DOHH2 (cell line): ENCODE data around the gene NFIX.

Source experiments
- H3F3A ChIP-seq: fragments of 200-600 bp; sonication (generic), shearing (Covaris generic); 2 replicates; pipeline ENCODE4 v1.6.0; 2016; ENCODE audit warnings: antibody characterized with exemption, mild to moderate bottlenecking; ENCODE audit not compliant: control insufficient read depth, insufficient read depth
- H3K27ac ChIP-seq: fragments of 200-600 bp; sonication (generic); 2 replicates; pipeline ENCODE4 v1.5.1; 2014; ENCODE audit warnings: low read depth, mild to moderate bottlenecking, low read length, moderate library complexity
- H3K27me3 ChIP-seq: fragments of 200-600 bp; sonication (generic); 2 replicates; pipeline ENCODE4 v1.6.1; 2014; ENCODE audit warnings: mild to moderate bottlenecking, low read length, mixed read lengths; ENCODE audit not compliant: control insufficient read depth
- H3K36me3 ChIP-seq: fragments of 200-600 bp; sonication (generic); 2 replicates; pipeline ENCODE4 v1.6.1; 2014; ENCODE audit warnings: mild to moderate bottlenecking, low read length, moderate library complexity, mixed read lengths; ENCODE audit not compliant: control insufficient read depth
- H3K4me1 ChIP-seq: fragments of 200-600 bp; sonication (generic); 2 replicates; pipeline ENCODE4 v1.6.1; 2014; ENCODE audit warnings: mild to moderate bottlenecking, low read length, mixed read lengths; ENCODE audit not compliant: control insufficient read depth
- H3K4me2 ChIP-seq: fragments of 200-600 bp; sonication (generic); 2 replicates; pipeline ENCODE4 v1.6.0; 2014; ENCODE audit warnings: mild to moderate bottlenecking, low read length, moderate library complexity
- H3K4me3 ChIP-seq: fragments of 200-600 bp; sonication (generic); 2 replicates; pipeline ENCODE4 v1.5.1; 2014; ENCODE audit warnings: mild to moderate bottlenecking, low read length, mixed read lengths
- H3K79me2 ChIP-seq: fragments of 200-600 bp; sonication (generic); 2 replicates; pipeline ENCODE4 v1.6.1; 2014; ENCODE audit warnings: mild to moderate bottlenecking, low read length, mixed read lengths; ENCODE audit not compliant: control insufficient read depth
- H3K9me2 ChIP-seq: fragments of 200-600 bp; sonication (generic); replicated peaks from 2 replicates; pipeline ENCODE4 v1.6.1; 2014; ENCODE audit warnings: mild to moderate bottlenecking, low read length, mixed read lengths; ENCODE audit not compliant: control insufficient read depth
- H3K9me3 ChIP-seq: fragments of 200-600 bp; sonication (generic); 2 replicates; pipeline ENCODE4 v1.6.1; 2014; ENCODE audit warnings: antibody characterized with exemption, low read length, mixed read lengths; ENCODE audit not compliant: control insufficient read depth, insufficient read depth
- H4K20me1 ChIP-seq: fragments of 200-600 bp; sonication (generic); 2 replicates; pipeline ENCODE4 v1.6.0; 2014; ENCODE audit warnings: low read depth, mild to moderate bottlenecking, antibody characterized with exemption, low read length, moderate library complexity; ENCODE audit not compliant: control insufficient read depth, insufficient read depth
- CTCF ChIP-seq: fragments of 200-600 bp; sonication (generic); IDR thresholded peaks from one replicate; pipeline ENCODE4 v1.5.1; 2014; ENCODE audit warnings: antibody characterized with exemption, mild to moderate bottlenecking, low read depth, low read length; ENCODE audit not compliant: poor library complexity, severe bottlenecking
- EZH2phosphoT487 ChIP-seq: fragments of 200-600 bp; sonication (generic); IDR thresholded peaks from 2 replicates; pipeline ENCODE4 v1.6.1; 2017; ENCODE audit warnings: borderline replicate concordance, mild to moderate bottlenecking, antibody characterized with exemption, low read length, moderate library complexity, mixed read lengths

NFIX gene

DNA sequence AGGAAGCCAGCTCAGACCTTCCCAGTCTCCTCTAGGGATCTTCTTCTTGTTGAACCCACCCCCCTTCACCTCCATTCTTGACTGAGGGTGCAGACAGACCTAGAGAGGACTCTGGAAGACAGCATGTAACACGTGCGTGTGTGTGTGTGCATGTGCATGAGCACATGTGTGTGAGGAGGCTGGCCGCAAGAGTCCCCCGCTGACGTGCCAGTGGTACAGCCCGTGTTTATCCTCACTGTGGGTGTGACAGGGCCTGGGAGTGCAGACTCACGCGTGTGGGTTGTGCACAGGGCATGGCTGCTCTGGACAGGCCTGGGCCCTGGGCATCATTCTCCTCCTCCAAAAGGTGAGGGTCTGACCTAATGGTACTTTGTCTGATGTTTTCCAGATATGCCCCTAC is 81.0 kb downstream of the NFIX start:
- Histone ChIP-seq H3K4me2 (no peak overlapping the region), H3K27me3 (peaks cover 21% of the 10 kb centered on the region), H3K79me2 (no peaks in the 10 kb centered on the region), H3K4me1 (no peaks in the 10 kb centered on the region), H3K27ac (no peak overlapping the region), H3F3A (no peaks in the 10 kb centered on the region), H4K20me1 (no peaks in the 10 kb centered on the region), H3K36me3 (no peaks in the 10 kb centered on the region), H3K4me3 (no peak overlapping the region), H3K9me2 (no peaks in the 10 kb centered on the region), H3K9me3 (no peaks in the 10 kb centered on the region)
- TF ChIP-seq CTCF (no peak), EZH2phosphoT487 (no peak)

GRCh38 chr19:13076787-13077186 is 81.5 kb downstream of the NFIX start:
- Histone ChIP-seq H3K4me3 (no peak overlapping the region), H3K36me3 (no peaks in the 10 kb centered on the region), H3F3A (no peaks in the 10 kb centered on the region), H3K27ac (no peak overlapping the region), H3K9me3 (no peaks in the 10 kb centered on the region), H3K4me2 (no peak overlapping the region), H3K79me2 (no peaks in the 10 kb centered on the region), H3K9me2 (no peaks in the 10 kb centered on the region), H3K4me1 (no peaks in the 10 kb centered on the region), H4K20me1 (no peaks in the 10 kb centered on the region), H3K27me3 (peaks cover 20% of the 10 kb centered on the region)
- TF ChIP-seq EZH2phosphoT487 (no peak), CTCF (no peak)

- no peak overlapping the region for H3K27ac ChIP-seq
- H3K9me3 ChIP-seq = no peaks in the 10 kb centered on the region
- H3K4me2 ChIP-seq = no peak overlapping the region
- H3K79me2 ChIP-seq = no peaks in the 10 kb centered on the region
- TF ChIP-seq CTCF (no peak), EZH2phosphoT487 (no peak)
- H3K4me3 ChIP-seq = no peak overlapping the region
- H3K27me3 ChIP-seq = peaks cover 16% of the 10 kb centered on the region
- no peaks in the 10 kb centered on the region for H3K36me3 ChIP-seq
- no peaks in the 10 kb centered on the region for H4K20me1 ChIP-seq
- no peaks in the 10 kb centered on the region for H3K4me1 ChIP-seq
- H3F3A ChIP-seq = no peaks in the 10 kb centered on the region
- no peaks in the 10 kb centered on the region for H3K9me2 ChIP-seq
These were observed 82.0 kb downstream of the NFIX start for GRCh38 chr19:13077240-13077639.

DNA sequence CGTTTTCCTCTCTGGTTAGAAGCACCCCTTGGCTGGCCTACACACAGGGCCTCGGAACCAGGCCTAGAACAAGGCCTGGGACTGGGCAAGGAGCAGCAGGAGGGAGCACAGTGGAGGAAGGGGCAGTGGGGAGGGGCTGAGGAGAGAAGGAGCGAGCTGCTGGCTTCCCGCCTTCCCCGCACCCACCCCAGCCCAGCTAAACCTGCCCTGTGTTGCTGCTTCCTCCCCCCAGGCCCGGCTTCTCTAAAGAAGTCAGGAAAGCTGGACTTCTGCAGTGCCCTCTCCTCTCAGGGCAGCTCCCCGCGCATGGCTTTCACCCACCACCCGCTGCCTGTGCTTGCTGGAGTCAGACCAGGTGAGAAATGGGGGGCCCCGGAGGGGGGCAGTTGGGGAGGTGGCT is 83.1 kb downstream of the NFIX start:
- TF ChIP-seq CTCF (no peak), EZH2phosphoT487 (no peak)
- no peaks in the 10 kb centered on the region for H3K36me3 ChIP-seq
- H3K79me2 ChIP-seq = no peaks in the 10 kb centered on the region
- H3K27ac ChIP-seq = no peak overlapping the region
- peaks cover 15% of the 10 kb centered on the region for H3K27me3 ChIP-seq
- H3K4me1 ChIP-seq = no peaks in the 10 kb centered on the region
- H3K9me3 ChIP-seq = no peaks in the 10 kb centered on the region
- no peak overlapping the region for H3K4me2 ChIP-seq
- no peak overlapping the region for H3K4me3 ChIP-seq
- no peaks in the 10 kb centered on the region for H3F3A ChIP-seq
- H4K20me1 ChIP-seq = no peaks in the 10 kb centered on the region
- no peaks in the 10 kb centered on the region for H3K9me2 ChIP-seq
